22Rv1 (cell line): Measurements from ENCODE around the gene GRB7.

Experiments
- H3K27ac ChIP-seq: fragments of 450-650 bp; 2 replicates; pipeline ENCODE4 v1.5.1; 2017
- ZFX ChIP-seq: fragments of 450-650 bp; IDR thresholded peaks from 2 replicates; pipeline ENCODE4 v1.6.1; 2017; ENCODE audit warnings: antibody characterized with exemption, borderline replicate concordance
- TF ChIP-seq, protein P1 (sequence below): fragments of 450-650 bp; IDR thresholded peaks from 2 replicates; pipeline ENCODE4 v1.5.1; 2017; ENCODE audit warnings: mild to moderate bottlenecking

GRB7 gene

DNA sequence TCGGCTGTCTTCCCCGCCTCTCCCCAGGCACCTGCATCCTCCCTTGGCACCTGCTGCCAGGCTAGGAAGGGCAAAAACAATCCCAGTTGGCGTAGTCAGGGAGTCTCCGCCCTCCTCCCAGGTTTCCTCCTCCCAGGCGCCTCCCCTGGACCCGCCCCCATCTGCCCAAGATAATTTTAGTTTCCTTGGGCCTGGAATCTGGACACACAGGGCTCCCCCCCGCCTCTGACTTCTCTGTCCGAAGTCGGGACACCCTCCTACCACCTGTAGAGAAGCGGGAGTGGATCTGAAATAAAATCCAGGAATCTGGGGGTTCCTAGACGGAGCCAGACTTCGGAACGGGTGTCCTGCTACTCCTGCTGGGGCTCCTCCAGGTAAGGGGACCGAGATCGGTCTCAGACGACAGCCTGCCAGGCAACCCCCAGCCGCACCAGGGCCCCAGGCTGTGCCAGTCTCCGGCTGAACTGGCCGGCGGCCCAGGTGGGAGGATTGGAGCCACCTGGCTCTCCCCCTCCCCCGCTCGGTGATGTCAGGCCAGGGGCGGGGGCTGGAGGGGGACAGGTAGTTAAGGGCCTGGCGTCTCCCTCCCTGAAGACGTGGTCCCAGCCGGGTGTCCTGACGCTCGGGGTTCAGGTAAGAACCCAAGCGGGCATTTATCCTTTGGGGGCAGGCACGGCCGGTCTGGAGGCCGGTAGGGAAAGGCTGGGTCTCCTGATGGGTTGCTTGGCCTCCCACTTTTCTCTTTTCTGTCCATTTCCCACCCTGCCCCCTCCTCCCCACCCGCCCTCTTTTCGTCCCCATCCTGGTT lies at the start of gene GRB7:
TSS of gene GRB7 (plus strand) at position 179 of the 808 bp plus-strand sequence. CDS start 4,364 bp downstream, outside the sequence.
- TF ChIP-seq, protein P1, sequence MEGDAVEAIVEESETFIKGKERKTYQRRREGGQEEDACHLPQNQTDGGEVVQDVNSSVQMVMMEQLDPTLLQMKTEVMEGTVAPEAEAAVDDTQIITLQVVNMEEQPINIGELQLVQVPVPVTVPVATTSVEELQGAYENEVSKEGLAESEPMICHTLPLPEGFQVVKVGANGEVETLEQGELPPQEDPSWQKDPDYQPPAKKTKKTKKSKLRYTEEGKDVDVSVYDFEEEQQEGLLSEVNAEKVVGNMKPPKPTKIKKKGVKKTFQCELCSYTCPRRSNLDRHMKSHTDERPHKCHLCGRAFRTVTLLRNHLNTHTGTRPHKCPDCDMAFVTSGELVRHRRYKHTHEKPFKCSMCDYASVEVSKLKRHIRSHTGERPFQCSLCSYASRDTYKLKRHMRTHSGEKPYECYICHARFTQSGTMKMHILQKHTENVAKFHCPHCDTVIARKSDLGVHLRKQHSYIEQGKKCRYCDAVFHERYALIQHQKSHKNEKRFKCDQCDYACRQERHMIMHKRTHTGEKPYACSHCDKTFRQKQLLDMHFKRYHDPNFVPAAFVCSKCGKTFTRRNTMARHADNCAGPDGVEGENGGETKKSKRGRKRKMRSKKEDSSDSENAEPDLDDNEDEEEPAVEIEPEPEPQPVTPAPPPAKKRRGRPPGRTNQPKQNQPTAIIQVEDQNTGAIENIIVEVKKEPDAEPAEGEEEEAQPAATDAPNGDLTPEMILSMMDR = no peak
- TF ChIP-seq ZFX = no peak
- H3K27ac ChIP-seq = peak within 1 kb of the TSS; percentile 98

DNA sequence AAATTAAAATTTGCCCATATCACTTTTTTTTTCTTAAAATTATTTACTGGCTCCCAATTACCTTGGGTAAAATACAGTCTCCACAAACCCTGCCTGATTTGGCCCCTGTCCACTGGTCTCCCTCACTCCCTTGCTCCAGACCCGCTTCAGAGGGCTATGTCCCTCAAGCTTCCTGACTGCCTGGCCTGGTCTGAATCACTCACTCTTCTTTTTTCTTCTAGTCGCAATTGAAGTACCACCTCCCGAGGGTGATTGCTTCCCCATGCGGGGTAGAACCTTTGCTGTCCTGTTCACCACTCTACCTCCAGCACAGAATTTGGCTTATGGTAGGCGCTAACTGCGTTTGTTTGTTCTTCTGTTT lies 49.3 kb upstream of the GRB7 start:
- TF ChIP-seq, protein P1 = no peak
- TF ChIP-seq ZFX = no peak
- peak overlapping the region; percentile 96 for H3K27ac ChIP-seq

DNA sequence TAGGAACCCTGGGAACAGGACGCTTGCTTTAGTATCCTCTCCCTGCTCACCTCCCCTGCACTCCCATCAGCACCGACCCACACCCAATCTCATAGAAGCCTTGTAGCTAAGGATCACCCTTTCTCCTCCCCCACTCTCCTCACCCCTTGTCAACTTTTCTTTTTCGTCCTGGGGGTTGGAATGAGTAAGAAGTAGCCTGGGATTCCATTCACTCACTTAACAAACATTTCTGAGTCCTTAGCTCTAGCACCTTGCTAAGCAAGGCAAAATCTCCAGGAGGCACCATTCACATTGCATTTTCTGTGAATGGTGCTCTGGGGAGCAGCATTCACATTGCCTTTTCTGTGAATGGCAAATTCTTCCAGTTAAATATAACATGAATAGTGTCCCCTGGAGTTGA lies 48.8 kb upstream of the GRB7 start:
- peak overlapping the region; percentile 96 for H3K27ac ChIP-seq

DNA sequence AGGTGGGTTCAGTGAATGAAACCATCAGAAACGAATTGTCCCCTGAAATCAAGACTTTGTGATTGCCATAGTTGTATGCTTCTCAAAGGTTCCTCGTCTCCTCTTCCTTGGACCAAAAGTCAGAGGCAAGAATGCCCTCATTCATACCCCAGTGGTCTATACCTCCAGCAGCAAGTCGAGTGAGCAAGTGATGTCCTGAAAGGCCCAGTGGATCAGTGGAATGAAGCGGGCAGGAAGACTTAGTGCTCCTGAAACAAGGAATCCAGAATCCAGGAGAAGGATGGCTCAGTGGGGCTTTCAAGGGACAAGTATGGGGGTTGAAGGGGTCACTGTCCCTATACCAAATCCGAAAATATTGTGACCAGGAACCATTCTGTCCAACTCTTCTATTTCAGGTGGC lies 43.1 kb upstream of the GRB7 start:
- H3K27ac ChIP-seq = no peak overlapping the region
- no peak for TF ChIP-seq ZFX
- TF ChIP-seq, protein P1 = no peak

More for the DNA sequence above, 48.8 kb upstream of the GRB7 start:
- TF ChIP-seq, protein P1 = no peak
- TF ChIP-seq ZFX = no peak

DNA sequence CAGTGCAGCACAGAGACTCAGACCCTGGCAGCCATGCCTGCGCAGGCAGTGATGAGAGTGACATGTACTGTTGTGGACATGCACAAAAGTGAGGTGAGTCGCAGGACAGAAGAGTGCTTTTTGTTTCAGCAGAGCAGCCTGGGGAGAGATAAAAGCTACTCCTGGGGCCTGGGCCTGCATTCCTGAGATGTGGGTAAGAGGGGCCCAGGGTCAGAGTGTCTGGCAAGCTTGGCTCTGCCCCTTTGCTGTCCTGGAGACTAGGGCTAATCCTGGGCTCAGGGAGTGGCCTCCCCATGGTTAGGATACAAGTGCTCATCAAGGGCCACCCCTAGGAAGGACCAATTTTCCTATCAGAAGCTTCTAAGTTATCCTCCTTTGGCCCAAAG lies 42.7 kb upstream of the GRB7 start:
- H3K27ac ChIP-seq = no peak overlapping the region
- TF ChIP-seq, protein P1 = no peak
- TF ChIP-seq ZFX = no peak

DNA sequence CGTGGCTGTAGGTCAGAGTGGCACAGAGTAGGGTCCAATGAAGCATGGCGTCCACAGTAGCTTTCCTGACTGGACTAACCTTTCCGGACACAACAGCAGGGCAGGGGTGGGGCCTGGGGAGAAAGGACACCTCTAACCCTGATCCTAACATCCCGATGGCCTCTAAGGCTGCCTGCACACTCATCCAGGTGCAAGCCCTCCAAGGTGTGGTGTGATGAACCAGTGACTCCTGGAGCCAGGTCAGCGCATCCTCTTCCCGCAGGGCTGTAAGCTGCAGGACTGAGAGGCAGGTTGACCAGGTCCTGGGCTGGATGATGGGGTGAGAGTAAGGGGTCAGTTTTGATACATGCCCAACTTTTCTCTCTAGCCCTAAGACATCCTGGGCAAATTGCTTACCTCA lies 41.0 kb upstream of the GRB7 start:
- TF ChIP-seq ZFX = no peak
- TF ChIP-seq, protein P1 = no peak
- H3K27ac ChIP-seq = no peak overlapping the region

DNA sequence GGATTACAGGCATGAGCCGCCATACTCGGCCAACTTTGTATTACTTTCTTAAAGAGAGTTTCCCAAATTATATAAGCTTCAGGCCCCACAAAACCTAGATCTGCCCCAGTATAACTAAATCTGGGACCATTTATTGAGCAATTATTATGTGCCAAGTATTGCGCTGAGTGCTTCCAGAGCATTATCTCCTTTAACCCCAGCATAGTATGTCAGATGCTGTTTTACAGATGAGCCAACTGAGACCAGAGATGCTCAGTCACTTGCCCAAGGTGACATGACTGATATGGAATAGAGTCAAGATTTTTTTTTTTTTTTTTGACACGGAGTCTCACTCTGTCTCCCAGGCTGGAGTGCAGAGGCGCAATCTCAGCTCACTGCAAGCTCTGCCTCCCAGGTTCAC lies 39.8 kb upstream of the GRB7 start:
- H3K27ac ChIP-seq = no peak overlapping the region
- TF ChIP-seq, protein P1 = no peak
- no peak for TF ChIP-seq ZFX

DNA sequence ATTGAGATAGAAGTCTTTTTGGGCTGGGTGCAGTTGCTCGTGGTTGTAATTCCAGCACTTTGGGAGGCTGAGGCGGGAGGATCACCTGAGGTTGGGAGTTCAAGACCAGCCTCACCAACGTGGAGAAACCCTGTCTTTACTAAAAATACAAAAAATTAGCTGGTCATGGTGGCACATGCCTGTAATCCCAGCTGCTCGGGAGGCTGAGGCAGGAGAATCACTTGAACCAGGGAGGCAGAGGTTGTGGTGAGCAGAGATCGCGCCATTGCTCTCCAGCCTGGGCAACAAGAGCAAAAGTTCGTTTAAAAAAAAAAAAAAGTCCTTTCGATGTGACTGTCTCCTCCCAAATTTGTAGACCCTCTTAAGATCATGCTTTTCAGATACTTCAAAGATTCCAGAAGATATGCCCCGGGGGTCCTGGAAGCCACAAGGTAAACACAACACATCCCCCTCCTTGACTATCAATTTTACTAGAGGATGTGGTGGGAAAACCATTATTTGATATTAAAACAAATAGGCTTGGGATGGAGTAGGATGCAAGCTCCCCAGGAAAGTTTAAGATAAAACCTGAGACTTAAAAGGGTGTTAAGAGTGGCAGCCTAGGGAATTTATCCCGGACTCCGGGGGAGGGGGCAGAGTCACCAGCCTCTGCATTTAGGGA lies 38.5 kb upstream of the GRB7 start:
- peak overlapping the region; percentile 90 for H3K27ac ChIP-seq
